Measurements from ENCODE around the gene PLXND1.

The PLXND1 gene

GRCh38 chr3:129598000-129598381 is 8.5 kb downstream of the PLXND1 start:
- no peak overlapping the region for H3K27ac ChIP-seq
- TF ChIP-seq CTCF (conservative IDR thresholded peaks at IDR 0.05) = no peak

GRCh38 chr3:129597087-129597999 is 9.1 kb downstream of the PLXND1 start:
- H3K27ac ChIP-seq = no peak overlapping the region
- no peak for TF ChIP-seq CTCF (conservative IDR thresholded peaks at IDR 0.05)

GRCh38 chr3:129596194-129597086 is 10.0 kb downstream of the PLXND1 start:
- no peak for TF ChIP-seq CTCF (conservative IDR thresholded peaks at IDR 0.05)
- no peak overlapping the region for H3K27ac ChIP-seq

GRCh38 chr3:129595544-129596193 is 10.8 kb downstream of the PLXND1 start:
- H3K27ac ChIP-seq = no peak overlapping the region
- no peak for TF ChIP-seq CTCF (conservative IDR thresholded peaks at IDR 0.05)

GRCh38 chr3:129594907-129595390 is 11.5 kb downstream of the PLXND1 start:
- H3K27ac ChIP-seq = no peak overlapping the region
- no peak for TF ChIP-seq CTCF (conservative IDR thresholded peaks at IDR 0.05)

- peak overlapping the region; percentile 54 for H3K27ac ChIP-seq
Measured at GRCh38 chr3:129594409-129594808, 12.1 kb downstream of the PLXND1 start.

More at GRCh38 chr3:129594409-129594808, 12.1 kb downstream of the PLXND1 start:
- TF ChIP-seq CTCF (conservative IDR thresholded peaks at IDR 0.05) = no peak

All from VCaP (cell line).